HG02885 (cell line): Measurements from ENCODE around the gene PYROXD2.
"Not testable (repeated sequence)": the region's sequence is repeated elsewhere in the genome, so short reads cannot be mapped to it uniquely, and the experiment has no call there.

Source experiments
- ATAC-seq: cut with Tn5 transposase; IDR thresholded peaks from one replicate; pipeline ENCODE4 v1.9.1; 2021; ENCODE audit warnings: mild to moderate bottlenecking; ENCODE audit not compliant: unreplicated experiment, poor library complexity

PYROXD2 gene

DNA sequence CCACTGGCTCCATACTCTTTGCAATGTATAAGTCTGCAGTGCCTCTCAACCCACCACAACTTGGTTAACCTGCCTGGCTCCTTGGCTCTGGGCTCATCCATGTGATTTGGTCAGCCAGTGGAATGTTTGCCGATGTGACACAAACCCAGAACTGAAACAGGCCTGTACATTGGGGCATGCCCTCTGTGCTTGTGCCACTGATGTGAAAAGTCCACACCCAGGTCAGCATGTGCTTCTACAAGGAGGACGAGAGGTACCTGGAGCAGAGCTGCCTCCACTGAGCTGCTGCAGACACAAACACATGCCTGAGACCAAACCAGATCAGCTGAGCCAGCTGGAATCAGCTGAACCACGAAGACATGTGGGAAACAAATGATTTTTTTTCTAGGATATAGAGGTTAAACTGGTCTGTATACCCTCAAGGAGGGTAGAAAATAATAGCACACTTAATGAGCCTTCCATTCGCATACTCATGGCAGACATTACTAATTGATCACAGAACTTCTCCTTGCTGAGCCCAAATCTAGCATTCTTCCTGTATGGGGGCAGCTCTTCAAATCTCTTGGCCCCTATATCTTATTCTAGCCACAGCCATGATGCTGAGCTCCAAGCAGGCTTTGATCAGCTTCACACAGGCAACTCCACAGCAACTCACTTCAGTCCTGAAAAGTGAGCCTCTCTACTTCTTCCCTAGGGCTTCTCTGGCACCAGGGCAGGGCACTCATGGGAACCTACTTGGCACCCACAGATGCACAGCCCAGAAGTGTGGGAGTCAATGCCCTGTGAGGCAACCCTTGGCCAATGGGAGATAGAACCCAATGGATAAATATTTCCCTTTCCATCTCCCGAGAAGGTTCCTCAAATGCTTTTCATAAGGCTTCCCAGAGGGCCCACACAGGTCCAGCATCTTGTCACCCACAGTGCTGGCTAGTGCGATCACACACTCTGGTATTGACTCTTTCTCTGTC lies 18.6 kb downstream of the PYROXD2 start:
- no peak for ATAC-seq

- ATAC-seq, result no peak
Measured at GRCh38 chr10:98394851-98395440, 20.0 kb downstream of the PYROXD2 start.

GRCh38 chr10:98391578-98391991 lies 23.4 kb downstream of the PYROXD2 start:
- ATAC-seq, result peak; percentile 64

DNA sequence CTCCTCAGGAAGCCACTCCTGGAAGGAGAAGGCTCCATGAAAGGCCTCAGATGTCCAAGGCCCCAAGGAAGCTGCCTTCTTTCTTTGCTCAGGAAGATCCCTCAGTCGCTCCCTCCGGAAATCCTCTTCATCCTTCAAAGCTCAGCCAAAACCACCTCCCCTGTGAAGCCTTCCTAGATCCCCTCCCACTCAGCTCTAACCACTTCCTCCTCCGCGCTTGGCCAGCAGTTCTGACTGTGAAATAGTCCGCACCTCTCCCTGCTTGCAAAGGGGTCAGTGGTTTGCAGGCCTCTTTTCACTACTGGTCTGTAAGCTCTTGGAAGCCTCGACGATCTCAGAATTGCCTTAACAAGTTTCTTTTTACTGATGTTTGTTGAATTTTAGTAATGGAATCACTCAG lies 23.9 kb downstream of the PYROXD2 start:
- peak; percentile 82 for ATAC-seq

- ATAC-seq, result no peak
Measured at GRCh38 chr10:98390406-98390805, 24.6 kb downstream of the PYROXD2 start.

DNA sequence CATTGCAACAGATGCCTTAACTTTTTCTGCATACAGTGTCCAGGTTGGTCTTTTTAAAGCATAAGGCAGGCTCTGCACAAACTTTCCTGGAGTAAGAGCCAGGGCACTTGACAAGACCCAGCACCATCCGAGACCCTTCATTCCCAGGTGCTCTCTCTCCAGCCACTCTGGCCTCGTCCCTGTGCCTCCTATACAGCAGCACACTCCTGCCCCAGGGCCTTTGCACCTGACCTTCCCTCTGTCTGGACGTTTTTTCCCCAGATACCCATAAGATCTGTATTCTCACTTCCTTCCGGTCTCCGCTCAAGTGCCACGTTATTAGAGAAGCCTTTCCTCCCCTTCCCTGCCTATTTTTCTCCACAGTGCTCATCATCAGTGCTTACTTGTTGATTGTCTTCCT lies 25.6 kb downstream of the PYROXD2 start:
- no peak for ATAC-seq

DNA sequence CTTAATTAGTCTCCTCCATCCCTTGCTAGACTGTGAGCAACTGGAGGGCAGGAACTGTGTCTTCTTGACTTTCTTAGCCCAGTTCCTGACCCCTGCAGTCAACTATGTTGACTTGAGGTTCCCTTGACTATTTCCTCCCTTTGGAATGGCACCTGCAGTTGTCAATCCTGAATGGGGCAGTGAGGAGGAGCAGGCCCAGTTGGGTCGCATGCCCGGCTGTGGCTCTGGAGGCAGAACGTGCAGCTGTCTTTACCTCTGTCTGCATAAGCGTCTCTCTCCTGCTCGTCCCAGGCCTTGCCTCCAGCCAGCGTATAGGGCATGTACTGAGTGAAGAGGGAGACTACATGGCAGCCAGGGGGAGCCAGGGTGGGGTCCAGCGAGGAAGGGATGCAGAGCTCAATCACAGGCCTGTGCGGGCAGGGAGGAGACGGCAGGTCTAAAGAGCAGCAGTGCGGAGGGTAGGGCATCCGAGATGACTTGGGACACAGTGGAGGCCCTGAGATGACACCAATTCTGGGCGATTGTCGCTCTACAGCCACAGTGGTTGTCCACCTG lies 26.8 kb downstream of the PYROXD2 start:
- no peak for ATAC-seq

DNA sequence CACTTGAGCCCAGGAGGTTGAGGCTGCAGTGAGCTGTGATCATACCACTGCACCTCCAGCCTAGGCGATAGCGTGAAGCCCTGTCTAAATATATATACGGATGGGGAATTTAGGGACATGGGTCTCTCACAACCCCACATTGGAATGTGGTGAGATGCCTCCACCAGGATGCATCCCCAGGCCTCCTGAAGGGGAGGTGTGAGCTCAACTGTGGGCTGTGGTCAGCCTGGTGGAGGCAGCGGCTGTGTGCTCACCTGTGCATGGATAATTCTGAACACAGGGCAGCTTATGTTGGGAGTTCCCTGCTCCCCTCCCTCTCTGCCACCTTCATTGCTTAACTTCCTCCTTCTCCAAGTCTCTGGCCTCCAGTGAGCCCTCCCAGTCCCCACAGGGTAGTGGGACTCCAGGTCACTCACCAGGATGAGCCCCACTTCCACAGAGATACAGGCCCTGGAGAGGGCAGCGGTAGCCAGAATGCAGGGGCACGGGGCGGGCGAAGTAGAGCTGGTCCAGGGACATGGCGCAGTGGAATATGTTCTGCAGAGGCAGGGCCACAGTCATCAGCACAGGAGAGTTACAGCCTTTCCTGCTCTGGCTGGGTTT lies 30.4 kb downstream of the PYROXD2 start:
- no peak for ATAC-seq

DNA sequence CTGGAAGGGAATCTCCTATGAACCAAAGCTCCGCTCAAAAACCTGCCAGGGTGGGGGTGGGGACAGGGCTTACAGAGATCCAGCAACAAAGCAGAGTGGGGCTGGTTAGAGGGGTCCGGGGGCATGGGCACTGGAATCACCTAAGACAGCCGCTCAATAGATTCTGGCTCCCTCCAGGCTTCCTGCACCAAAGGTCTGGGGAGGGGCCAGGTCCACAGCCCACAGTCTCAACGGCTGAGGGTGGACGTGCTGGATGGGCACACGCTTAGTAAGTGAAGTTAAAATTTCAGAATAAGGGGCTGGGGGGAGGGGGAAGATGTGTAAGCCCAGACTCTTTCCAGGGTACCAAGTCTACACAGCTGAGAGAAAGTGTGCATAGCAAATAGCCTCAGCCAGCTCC lies 31.1 kb downstream of the PYROXD2 start:
- no peak for ATAC-seq

DNA sequence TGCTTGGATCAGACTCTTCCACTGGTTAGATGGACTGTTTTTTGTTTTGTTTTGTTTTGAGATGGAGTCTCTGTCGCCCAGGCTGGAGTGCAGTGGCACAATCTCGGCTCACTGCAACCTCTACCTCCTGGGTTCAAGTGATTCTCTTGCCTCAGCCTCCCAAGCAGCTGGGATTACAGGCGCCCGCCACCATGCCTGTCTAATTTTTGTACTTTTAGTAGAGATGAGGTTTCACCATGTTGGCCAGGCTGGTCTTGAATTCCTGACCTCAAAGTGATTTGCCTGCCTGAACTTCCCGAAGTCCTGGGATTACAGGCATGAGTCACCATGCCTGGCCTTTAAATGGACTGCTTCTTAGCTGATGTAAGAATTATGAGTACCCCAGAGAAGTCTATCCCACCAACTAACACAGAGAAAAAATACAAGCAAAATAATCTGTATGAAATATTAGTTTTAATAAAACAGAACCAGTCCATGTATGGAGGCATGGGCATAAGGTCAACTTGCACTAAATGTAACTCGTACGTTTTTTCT lies 31.8 kb downstream of the PYROXD2 start:
- not testable (repeated sequence) for ATAC-seq

DNA sequence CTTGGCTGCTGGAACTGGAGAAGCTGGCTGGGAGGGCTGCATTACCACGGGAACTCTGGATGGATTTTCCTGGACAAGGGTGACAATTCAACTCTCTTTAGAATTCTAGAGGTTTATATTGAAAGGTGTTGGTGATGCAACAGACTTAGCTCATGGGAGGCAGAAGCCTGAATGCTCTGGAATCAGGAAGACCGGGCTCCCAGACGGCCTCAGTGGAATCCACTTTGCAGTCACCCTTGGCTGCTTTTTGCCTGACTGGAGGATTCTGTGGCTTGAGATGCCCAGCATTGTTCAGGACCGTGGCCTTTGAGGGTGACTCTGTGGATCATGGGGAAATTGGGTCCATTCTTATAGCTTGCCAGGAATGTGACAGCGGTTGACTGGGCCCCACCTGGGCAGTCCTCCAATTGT lies 32.3 kb downstream of the PYROXD2 start:
- no peak for ATAC-seq

DNA sequence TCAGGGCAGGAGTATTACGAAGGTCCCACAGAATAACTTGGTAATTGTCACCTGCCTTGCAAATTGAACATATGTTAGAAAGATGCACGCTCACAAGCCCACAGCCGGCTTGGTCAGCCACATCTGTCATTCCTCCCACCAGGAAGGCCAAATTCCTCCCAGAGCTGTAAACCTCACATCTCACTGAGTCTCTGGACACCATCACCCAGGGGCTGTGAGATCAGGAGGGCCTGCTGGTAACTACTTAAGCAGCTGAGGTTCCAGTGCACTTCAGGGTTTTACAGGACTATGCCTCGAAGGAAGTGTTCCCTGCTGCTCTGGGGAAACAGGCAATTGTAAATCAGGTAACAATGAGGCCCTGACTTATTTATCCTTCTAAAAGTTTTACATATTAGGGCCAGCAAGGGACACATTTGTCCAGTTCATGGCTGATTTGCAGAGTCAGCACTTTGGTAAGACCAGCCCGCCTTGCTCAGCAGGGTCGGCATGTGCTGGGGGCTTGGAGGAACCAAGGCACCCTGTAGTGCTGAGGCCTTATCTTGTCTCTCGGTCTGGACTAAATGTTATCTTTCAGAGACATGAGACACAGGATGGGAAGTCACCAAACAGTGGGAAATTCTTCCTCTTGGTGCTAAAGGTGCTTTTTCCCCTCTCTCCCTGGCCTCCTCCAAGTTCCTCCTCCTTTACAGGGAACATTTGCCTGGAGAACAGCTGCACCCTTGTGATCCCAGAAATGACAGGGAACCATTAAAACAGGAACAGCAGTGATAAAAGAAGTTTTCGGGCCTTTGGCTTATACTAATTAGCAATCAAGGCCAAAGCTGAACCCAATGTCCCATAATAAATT lies 34.3 kb downstream of the PYROXD2 start:
- no peak for ATAC-seq

GRCh38 chr10:98378722-98379121 lies 36.3 kb downstream of the PYROXD2 start:
- no peak for ATAC-seq

DNA sequence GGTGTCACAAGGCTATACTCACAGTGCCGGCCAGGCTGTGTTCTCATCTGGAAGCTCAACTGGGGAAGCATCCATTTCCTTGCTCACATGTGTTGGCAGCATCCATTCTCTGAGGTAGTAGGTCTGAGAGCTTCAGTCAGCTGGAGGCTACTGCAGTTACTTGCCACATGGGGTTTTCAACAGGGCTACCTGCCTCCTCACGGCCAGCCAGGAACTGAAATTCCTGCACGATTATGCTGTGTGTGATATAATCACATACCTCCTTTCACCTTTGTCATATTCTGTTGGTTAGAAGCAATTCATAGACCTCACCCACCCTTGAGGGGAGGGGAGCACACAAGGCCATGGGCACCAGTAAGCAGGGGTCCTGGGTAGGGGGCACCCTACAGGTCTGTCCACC lies 37.4 kb downstream of the PYROXD2 start:
- no peak for ATAC-seq

- no peak for ATAC-seq
Measured at GRCh38 chr10:98377001-98377400, 38.0 kb downstream of the PYROXD2 start.

DNA sequence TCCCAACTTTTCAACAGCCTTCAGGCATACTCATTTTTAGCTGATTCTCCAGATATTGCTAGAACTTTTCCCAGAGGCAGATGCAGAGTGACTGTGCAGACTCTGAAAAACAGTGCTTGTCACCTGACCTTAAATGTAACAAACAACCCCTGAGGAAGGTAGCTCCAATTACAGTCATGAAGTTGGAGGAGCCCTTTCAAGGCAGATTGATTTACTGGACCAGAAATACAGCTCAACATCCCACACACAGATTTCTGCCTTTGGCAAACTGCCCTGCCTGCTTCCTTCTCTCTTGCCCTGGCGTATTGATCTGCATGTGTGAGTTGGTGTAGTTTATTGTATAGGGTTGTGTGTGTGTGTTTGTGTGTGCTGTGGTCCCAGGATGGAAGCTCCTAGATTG lies 38.5 kb downstream of the PYROXD2 start:
- ATAC-seq, result no peak

DNA sequence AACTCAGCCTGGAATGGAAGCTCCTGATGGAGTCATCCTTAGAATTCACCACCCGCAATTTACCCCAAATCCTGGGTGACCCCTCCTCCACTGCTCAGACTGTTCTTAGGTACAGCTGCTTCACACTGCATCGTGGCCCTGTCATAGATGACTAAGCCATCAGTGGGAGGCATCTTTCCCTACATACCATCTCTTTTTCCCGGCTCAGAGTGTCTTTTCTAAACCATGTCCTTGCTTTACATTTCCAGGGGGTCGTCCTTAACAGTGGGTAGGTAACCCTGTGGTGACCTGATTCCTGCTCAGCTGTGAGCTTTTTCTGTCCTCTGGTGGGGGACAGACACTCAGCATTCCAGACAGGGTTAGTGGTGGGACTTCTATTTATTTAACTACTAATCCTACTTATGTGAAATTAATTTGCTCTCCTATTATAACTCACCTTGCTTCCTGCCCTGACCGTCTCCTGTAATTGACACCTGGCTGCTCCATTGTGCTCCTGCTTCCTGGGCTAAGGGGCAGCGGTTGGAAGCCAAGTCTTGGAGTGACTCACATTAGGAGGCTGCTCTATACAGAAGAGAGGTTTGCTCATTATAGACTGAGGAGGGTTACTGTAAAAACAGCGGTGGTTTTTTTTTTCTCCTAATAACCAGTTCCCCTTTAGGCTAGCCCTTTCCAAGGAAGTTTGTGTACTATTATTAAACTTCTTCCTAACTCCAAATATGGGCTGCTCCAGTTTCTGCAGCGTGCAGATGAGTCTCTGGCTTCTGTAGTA lies 40.6 kb downstream of the PYROXD2 start:
- no peak for ATAC-seq

DNA sequence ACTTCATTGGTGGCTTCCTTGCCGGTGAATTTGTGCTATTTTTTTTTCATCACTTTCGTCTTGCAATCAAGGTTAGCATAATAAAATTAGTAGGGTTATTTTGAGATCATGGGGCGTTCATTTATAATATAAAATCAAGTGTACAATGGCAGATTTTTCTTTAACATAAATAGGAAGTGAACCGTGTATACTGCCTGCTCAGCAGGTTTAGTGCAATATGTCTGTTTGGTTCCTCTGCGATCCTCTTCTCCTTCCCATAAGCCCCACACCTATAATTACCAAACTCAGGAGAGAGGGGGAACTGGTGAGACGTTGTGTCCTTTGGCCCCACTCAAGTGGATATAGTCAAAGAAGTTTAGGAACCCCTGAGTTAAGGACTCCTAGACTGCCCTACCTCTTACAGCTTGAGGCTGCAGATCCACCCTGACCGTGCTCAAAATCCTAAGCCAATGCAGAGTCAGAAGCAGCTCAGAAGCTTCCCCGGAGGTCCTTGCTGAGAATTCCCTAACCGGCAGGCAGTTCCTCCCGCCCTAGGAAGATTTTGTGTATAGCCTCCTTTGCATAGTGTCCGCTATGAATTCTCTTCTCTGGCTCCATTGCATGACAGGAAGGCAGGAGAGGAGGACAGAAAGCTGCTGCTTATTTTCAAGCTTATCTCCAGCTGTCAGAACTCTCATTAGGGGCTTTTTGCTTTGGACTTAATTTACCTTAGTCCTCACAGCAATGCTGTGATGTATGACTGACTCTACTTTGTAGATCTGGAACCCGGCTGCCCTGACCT lies 41.5 kb downstream of the PYROXD2 start:
- ATAC-seq, result no peak
